HCT116 (cell line): ENCODE data around the gene LSAMP.

Experiments used
- EZH2 ChIP-seq: fragments of 200-600 bp; sonication (generic); IDR thresholded peaks from 2 replicates; pipeline ENCODE4 v1.6.1; 2017; ENCODE audit warnings: antibody characterized with exemption, mixed run types
- EZH2phosphoT487 ChIP-seq: fragments of 200-600 bp; IDR thresholded peaks from 2 replicates; pipeline ENCODE4 v1.6.1; 2018; ENCODE audit warnings: antibody characterized with exemption, borderline replicate concordance
- POLR2A ChIP-seq: IDR thresholded peaks from 2 replicates; pipeline ENCODE4 v1.7.0; 2011; ENCODE audit warnings: borderline replicate concordance; ENCODE audit not compliant: insufficient read depth, insufficient read length; ENCODE audit errors: extremely low read depth
- ZNF274 ChIP-seq: fragments of 200-500 bp; sonication (Bioruptor generic); IDR thresholded peaks from 2 replicates; pipeline ENCODE4 v1.6.1; 2014; ENCODE audit warnings: mild to moderate bottlenecking, low read depth, low read length, inconsistent platforms
- TF ChIP-seq, protein P1 (sequence below), 3 experiments: fragments of 200-600 bp in 1 of 3; sonication (generic) in 1 of 3; IDR thresholded peaks in 2 of 3; conservative IDR thresholded peaks in 1 of 3; 2 replicates each; pipeline ENCODE4 v1.5.1; 2012 to 2017; ENCODE audit warnings: low read depth in 2 of 3, low read length in 2 of 3, antibody characterized with exemption in 1 of 3, borderline replicate concordance in 1 of 3, control low read depth in 1 of 3, mild to moderate bottlenecking in 1 of 3, mixed read lengths in 1 of 3, mixed run types in 1 of 3, moderate library complexity in 1 of 3; ENCODE audit not compliant: insufficient read depth in 1 of 3
- TF ChIP-seq, protein P2 (sequence below): IDR thresholded peaks from 2 replicates; pipeline ENCODE4 v1.6.1; 2012; ENCODE audit warnings: low read depth

DNA sequence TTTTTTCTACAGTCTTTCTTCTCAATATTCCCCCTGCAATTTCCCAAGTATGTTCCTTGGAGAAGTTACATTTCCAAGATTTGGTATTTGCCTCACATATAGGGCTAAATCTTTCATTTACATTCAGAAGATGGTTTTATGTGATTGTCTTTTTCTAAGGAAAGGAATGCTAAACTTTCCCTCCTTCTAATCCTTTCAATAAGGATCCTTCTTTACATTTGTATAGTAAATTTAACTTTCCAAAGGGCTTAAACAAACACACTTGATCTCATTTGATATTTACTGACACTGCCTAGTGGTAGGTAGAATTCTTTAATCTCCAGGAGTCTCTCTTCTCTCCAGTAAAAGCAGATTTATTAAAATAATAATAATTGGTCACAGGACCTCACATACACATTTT, 185.3 kb downstream of the LSAMP start:
- TF ChIP-seq, protein P1, sequence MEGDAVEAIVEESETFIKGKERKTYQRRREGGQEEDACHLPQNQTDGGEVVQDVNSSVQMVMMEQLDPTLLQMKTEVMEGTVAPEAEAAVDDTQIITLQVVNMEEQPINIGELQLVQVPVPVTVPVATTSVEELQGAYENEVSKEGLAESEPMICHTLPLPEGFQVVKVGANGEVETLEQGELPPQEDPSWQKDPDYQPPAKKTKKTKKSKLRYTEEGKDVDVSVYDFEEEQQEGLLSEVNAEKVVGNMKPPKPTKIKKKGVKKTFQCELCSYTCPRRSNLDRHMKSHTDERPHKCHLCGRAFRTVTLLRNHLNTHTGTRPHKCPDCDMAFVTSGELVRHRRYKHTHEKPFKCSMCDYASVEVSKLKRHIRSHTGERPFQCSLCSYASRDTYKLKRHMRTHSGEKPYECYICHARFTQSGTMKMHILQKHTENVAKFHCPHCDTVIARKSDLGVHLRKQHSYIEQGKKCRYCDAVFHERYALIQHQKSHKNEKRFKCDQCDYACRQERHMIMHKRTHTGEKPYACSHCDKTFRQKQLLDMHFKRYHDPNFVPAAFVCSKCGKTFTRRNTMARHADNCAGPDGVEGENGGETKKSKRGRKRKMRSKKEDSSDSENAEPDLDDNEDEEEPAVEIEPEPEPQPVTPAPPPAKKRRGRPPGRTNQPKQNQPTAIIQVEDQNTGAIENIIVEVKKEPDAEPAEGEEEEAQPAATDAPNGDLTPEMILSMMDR (IDR thresholded peaks at IDR 0.05 in 2 of 3, conservative IDR thresholded peaks at IDR 0.05 in 1 of 3; ENCODE audit: borderline replicate concordance in 1 of 3, insufficient read depth in 1 of 3, low read depth in 2 of 3, low read length in 2 of 3): no peak
- no peak for TF ChIP-seq EZH2
- no peak for TF ChIP-seq EZH2phosphoT487
- TF ChIP-seq POLR2A: no peak
- TF ChIP-seq, protein P2, sequence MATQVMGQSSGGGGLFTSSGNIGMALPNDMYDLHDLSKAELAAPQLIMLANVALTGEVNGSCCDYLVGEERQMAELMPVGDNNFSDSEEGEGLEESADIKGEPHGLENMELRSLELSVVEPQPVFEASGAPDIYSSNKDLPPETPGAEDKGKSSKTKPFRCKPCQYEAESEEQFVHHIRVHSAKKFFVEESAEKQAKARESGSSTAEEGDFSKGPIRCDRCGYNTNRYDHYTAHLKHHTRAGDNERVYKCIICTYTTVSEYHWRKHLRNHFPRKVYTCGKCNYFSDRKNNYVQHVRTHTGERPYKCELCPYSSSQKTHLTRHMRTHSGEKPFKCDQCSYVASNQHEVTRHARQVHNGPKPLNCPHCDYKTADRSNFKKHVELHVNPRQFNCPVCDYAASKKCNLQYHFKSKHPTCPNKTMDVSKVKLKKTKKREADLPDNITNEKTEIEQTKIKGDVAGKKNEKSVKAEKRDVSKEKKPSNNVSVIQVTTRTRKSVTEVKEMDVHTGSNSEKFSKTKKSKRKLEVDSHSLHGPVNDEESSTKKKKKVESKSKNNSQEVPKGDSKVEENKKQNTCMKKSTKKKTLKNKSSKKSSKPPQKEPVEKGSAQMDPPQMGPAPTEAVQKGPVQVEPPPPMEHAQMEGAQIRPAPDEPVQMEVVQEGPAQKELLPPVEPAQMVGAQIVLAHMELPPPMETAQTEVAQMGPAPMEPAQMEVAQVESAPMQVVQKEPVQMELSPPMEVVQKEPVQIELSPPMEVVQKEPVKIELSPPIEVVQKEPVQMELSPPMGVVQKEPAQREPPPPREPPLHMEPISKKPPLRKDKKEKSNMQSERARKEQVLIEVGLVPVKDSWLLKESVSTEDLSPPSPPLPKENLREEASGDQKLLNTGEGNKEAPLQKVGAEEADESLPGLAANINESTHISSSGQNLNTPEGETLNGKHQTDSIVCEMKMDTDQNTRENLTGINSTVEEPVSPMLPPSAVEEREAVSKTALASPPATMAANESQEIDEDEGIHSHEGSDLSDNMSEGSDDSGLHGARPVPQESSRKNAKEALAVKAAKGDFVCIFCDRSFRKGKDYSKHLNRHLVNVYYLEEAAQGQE: no peak
- no peak for TF ChIP-seq ZNF274
